ENCODE data around the gene GALNTL6.

- no peak for TF ChIP-seq FOXA1 (IDR thresholded peaks at IDR 0.05)
- TF ChIP-seq TARDBP (IDR thresholded peaks at IDR 0.05): no peak
- no peak for TF ChIP-seq SP1 (IDR thresholded peaks at IDR 0.05)
- TF ChIP-seq FOXM1 (IDR thresholded peaks at IDR 0.05; ENCODE audit: borderline replicate concordance): no peak
- no peak for TF ChIP-seq SUZ12 (IDR thresholded peaks at IDR 0.05)
- no peak for TF ChIP-seq FOXK2 (IDR thresholded peaks at IDR 0.05)
- TF ChIP-seq LEF1 (IDR thresholded peaks at IDR 0.05; ENCODE audit: borderline replicate concordance): no peak
- no peak for TF ChIP-seq ARNT (IDR thresholded peaks at IDR 0.05)
- no peak for TF ChIP-seq BHLHE40 (IDR thresholded peaks at IDR 0.05; ENCODE audit: borderline replicate concordance)
- TF ChIP-seq HDGF (IDR thresholded peaks at IDR 0.05; ENCODE audit: borderline replicate concordance): no peak
- no peak for TF ChIP-seq NFRKB (IDR thresholded peaks at IDR 0.05)
- TF ChIP-seq L3MBTL2 (conservative IDR thresholded peaks at IDR 0.05): no peak
- TF ChIP-seq PKNOX1 (IDR thresholded peaks at IDR 0.05): no peak
These were observed 34.5 kb downstream of the GALNTL6 start for GRCh38 chr4:171847751-171848150.
